OCI-LY7 (cell line): ENCODE results near the gene DLG5. TPM values are rescaled to one million over a fixed set of nuclear protein-coding genes. Genes with fewer than 3 reads are reported as not detected.
A peak's percentile ranks its signal among the peaks of the same experiment; 100 is the strongest.

ENCODE experiments used
- BruUV-seq: library from RNA; stranded (reverse); fragments of 400-500 nt; replicated peaks from 2 replicates; lab custom pipeline; 2021; lab: Mats Ljungman, UMichigan
- CTCF ChIA-PET: fragments of 300-600 bp; sonication (Branson Sonifier 250); formaldehyde crosslinking; loops from one replicate; lab custom pipeline; 2022; ENCODE audit warnings: antibody characterized with exemption; ENCODE audit not compliant: unreplicated experiment; lab: Charles Lee
- POLR2A ChIA-PET: fragments of 300-600 bp; sonication (Branson Sonifier 250); formaldehyde crosslinking; loops from one replicate; lab custom pipeline; 2022; ENCODE audit warnings: antibody characterized with exemption; lab: Charles Lee
- DNase-seq: peaks from one replicate; pipeline ENCODE4 v3.0.0-alpha.2; 2015; ENCODE audit warnings: low spot score
- H2AFZ ChIP-seq: fragments of 200-600 bp; sonication (generic), shearing (Covaris generic); 2 replicates; pipeline ENCODE4 v1.6.1; 2014; ENCODE audit warnings: mild to moderate bottlenecking, antibody characterized with exemption, low read length, moderate library complexity
- H3K27ac ChIP-seq: fragments of 200-600 bp; sonication (generic); 2 replicates; pipeline ENCODE4 v1.5.1; 2014; ENCODE audit warnings: mixed run types, low read depth, mild to moderate bottlenecking, moderate library complexity, low read length, inconsistent platforms; ENCODE audit not compliant: poor library complexity, severe bottlenecking
- H3K36me3 ChIP-seq: fragments of 200-600 bp; sonication (generic); 2 replicates; pipeline ENCODE4 v1.6.1; 2014; ENCODE audit warnings: mild to moderate bottlenecking, antibody characterized with exemption, low read length, moderate library complexity, mixed read lengths; ENCODE audit not compliant: insufficient read depth
- H3K4me1 ChIP-seq: fragments of 200-600 bp; sonication (generic); 2 replicates; pipeline ENCODE4 v1.5.1; 2014; ENCODE audit warnings: mild to moderate bottlenecking, low read length; ENCODE audit not compliant: insufficient read depth, poor library complexity, severe bottlenecking
- H3K4me2 ChIP-seq: fragments of 200-600 bp; sonication (generic); 2 replicates; pipeline ENCODE4 v1.6.1; 2014; ENCODE audit warnings: mild to moderate bottlenecking, low read length
- H3K4me3 ChIP-seq: fragments of 200-600 bp; sonication (generic); 2 replicates; pipeline ENCODE4 v1.5.1; 2014; ENCODE audit warnings: mild to moderate bottlenecking, low read depth, low read length; ENCODE audit not compliant: poor library complexity, severe bottlenecking
- H3K79me2 ChIP-seq: fragments of 200-600 bp; sonication (generic); 2 replicates; pipeline ENCODE4 v1.6.1; 2016; ENCODE audit warnings: low read depth, mild to moderate bottlenecking, low read length, moderate library complexity, mixed read lengths; ENCODE audit not compliant: insufficient read depth
- H3K9me2 ChIP-seq: fragments of 200-600 bp; sonication (generic); 2 replicates; pipeline ENCODE4 v1.6.1; 2016; ENCODE audit warnings: mild to moderate bottlenecking, low read length, mixed read lengths; ENCODE audit not compliant: insufficient read depth
- H3K9me3 ChIP-seq: fragments of 200-600 bp; sonication (generic); 2 replicates; pipeline ENCODE4 v1.6.1; 2014; ENCODE audit warnings: mild to moderate bottlenecking, mixed run types, low read length, mixed read lengths
- H4K20me1 ChIP-seq: fragments of 200-600 bp; sonication (generic); 2 replicates; pipeline ENCODE4 v1.6.1; 2014; ENCODE audit warnings: mild to moderate bottlenecking, antibody characterized with exemption, low read length, moderate library complexity, mixed read lengths; ENCODE audit not compliant: insufficient read depth
- CTCF ChIP-seq: fragments of 200-600 bp; sonication (generic); conservative IDR thresholded peaks from 2 replicates; pipeline ENCODE4 v1.5.1; 2014; ENCODE audit warnings: mild to moderate bottlenecking, antibody characterized with exemption, low read length, moderate library complexity, mixed read lengths
- EZH2phosphoT487 ChIP-seq: fragments of 200-600 bp; sonication (generic); IDR thresholded peaks from 2 replicates; pipeline ENCODE4 v1.6.1; 2018; ENCODE audit warnings: low read depth, borderline replicate concordance, mild to moderate bottlenecking, mixed run types, antibody characterized with exemption, low read length, moderate library complexity, mixed read lengths
- intact Hi-C: fragments of 100-400 bp; cut with micrococcal nuclease; formaldehyde crosslinking; loops from one replicate; pipeline ENCODE4 v1.10.0; 2022; ENCODE audit not compliant: unreplicated experiment
- total RNA-seq, 2 experiments: library from RNA; depleted of rRNA in 1 of 2; stranded (reverse); fragments of >200 nt in 1 of 2; shearing (Covaris generic) in 1 of 2; gene quantifications; 2 replicates each; pipeline ENCODE4 v1.2.3, GENCODE V29; 2014 to 2022

The DLG5 gene
- total RNA-seq, 2 experiments from 2014 or later, result 0.27 TPM; not detected in 1

GRCh38 chr10:77892761-77893160 lies 33.8 kb downstream of the DLG5 start:
- no peak overlapping the region for H2AFZ ChIP-seq

GRCh38 chr10:77892021-77892739 lies 34.4 kb downstream of the DLG5 start:
- no peak for DNase-seq
- Histone ChIP-seq H3K27ac (no peak overlapping the region), H3K9me3 (no peaks in the 10 kb centered on the region), H3K79me2 (no peaks in the 10 kb centered on the region), H2AFZ (no peak overlapping the region), H3K4me3 (no peak overlapping the region), H3K4me1 (no peaks in the 10 kb centered on the region), H4K20me1 (no peaks in the 10 kb centered on the region), H3K36me3 (no peaks in the 10 kb centered on the region), H3K9me2 (no peaks in the 10 kb centered on the region), H3K4me2 (no peak overlapping the region)
- CTCF ChIA-PET, result no interaction called here
- BruUV-seq, result no TSS peak
- intact Hi-C loops, result no loop called here
- POLR2A ChIA-PET, result no interaction called here
- TF ChIP-seq EZH2phosphoT487 (no peak), CTCF (no peak)

More at GRCh38 chr10:77892761-77893160, 33.8 kb downstream of the DLG5 start:
- no peak overlapping the region for H3K4me3 ChIP-seq
- CTCF ChIA-PET, result no interaction called here
- TF ChIP-seq EZH2phosphoT487 (no peak), CTCF (no peak)
- H3K79me2 ChIP-seq, result no peaks in the 10 kb centered on the region
- BruUV-seq, result no TSS peak
- no peaks in the 10 kb centered on the region for H3K36me3 ChIP-seq
- intact Hi-C loops, result no loop called here
- H3K27ac ChIP-seq, result no peak overlapping the region
- POLR2A ChIA-PET, result no interaction called here
- no peaks in the 10 kb centered on the region for H3K4me1 ChIP-seq
- H3K9me2 ChIP-seq, result no peaks in the 10 kb centered on the region
- H3K4me2 ChIP-seq, result no peak overlapping the region
- no peaks in the 10 kb centered on the region for H3K9me3 ChIP-seq
- H4K20me1 ChIP-seq, result no peaks in the 10 kb centered on the region
- no peak for DNase-seq

DNA sequence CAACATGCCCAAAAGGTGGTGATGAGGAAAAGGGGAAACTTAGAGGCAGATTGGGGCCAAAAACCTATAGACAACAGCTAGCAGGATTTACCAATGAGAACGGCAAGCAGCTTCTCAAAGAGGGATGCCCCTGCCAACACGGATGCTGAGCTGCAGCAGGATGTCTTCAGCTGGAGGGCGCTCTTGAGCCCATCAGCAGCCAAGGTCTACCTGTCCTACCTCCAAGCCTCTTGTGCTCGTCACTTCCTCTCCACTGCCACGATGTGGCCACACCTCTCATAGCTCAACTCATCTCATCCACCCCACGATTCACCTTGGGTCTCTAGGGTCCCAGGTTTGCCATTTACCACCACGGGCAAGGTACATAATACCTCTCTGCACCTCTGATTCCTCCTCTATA lies 36.5 kb downstream of the DLG5 start:
- H3K9me2 ChIP-seq, result no peaks in the 10 kb centered on the region
- no TSS peak for BruUV-seq
- no peak overlapping the region for H3K27ac ChIP-seq
- CTCF ChIA-PET, result no interaction called here
- no peaks in the 10 kb centered on the region for H3K79me2 ChIP-seq
- no peaks in the 10 kb centered on the region for H4K20me1 ChIP-seq
- H3K9me3 ChIP-seq, result no peaks in the 10 kb centered on the region
- H3K4me2 ChIP-seq, result no peak overlapping the region
- intact Hi-C loops, result no loop called here
- POLR2A ChIA-PET, result no interaction called here
- no peak for DNase-seq
- TF ChIP-seq EZH2phosphoT487 (no peak), CTCF (peak; percentile 37; the same call in 1 of the 2 replicates)
- H3K4me1 ChIP-seq, result no peaks in the 10 kb centered on the region
- no peak overlapping the region for H3K4me3 ChIP-seq
- H2AFZ ChIP-seq, result no peak overlapping the region
- H3K36me3 ChIP-seq, result no peaks in the 10 kb centered on the region
